Left renal pelvis (tissue), 4 donors: ENCODE data around the gene FOXN4. TPM values are rescaled to one million over a fixed set of nuclear protein-coding genes. Genes with fewer than 3 reads are reported as not detected.
A peak's percentile ranks its signal among the peaks of the same experiment; 100 is the strongest.
"Not testable (repeated sequence)": the region's sequence is repeated elsewhere in the genome, so short reads cannot be mapped to it uniquely, and the experiment has no call there.

Source experiments
- DNase-seq, 4 donors: peaks; one replicate each; pipeline ENCODE4 v3.0.0-alpha.2; 2013; ENCODE audit warnings: low read depth in 4 of 4, low spot score in 3 of 4
- polyA plus RNA-seq, 4 donors: library from polyadenylated mRNA; unstranded; fragments of 120-200 nt; gene quantifications; one replicate each; pipeline ENCODE4 v1.2.1, GENCODE V29; 2013; ENCODE audit not compliant: insufficient read length in 4 of 4

The FOXN4 gene, protein sequence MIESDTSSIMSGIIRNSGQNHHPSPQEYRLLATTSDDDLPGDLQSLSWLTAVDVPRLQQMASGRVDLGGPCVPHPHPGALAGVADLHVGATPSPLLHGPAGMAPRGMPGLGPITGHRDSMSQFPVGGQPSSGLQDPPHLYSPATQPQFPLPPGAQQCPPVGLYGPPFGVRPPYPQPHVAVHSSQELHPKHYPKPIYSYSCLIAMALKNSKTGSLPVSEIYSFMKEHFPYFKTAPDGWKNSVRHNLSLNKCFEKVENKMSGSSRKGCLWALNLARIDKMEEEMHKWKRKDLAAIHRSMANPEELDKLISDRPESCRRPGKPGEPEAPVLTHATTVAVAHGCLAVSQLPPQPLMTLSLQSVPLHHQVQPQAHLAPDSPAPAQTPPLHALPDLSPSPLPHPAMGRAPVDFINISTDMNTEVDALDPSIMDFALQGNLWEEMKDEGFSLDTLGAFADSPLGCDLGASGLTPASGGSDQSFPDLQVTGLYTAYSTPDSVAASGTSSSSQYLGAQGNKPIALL
- 1 to 10 TPM in 3 of 4 donors, under 1 TPM in 1; 0.92 to 3.5 (median 1.5) TPM for polyA plus RNA-seq

DNA sequence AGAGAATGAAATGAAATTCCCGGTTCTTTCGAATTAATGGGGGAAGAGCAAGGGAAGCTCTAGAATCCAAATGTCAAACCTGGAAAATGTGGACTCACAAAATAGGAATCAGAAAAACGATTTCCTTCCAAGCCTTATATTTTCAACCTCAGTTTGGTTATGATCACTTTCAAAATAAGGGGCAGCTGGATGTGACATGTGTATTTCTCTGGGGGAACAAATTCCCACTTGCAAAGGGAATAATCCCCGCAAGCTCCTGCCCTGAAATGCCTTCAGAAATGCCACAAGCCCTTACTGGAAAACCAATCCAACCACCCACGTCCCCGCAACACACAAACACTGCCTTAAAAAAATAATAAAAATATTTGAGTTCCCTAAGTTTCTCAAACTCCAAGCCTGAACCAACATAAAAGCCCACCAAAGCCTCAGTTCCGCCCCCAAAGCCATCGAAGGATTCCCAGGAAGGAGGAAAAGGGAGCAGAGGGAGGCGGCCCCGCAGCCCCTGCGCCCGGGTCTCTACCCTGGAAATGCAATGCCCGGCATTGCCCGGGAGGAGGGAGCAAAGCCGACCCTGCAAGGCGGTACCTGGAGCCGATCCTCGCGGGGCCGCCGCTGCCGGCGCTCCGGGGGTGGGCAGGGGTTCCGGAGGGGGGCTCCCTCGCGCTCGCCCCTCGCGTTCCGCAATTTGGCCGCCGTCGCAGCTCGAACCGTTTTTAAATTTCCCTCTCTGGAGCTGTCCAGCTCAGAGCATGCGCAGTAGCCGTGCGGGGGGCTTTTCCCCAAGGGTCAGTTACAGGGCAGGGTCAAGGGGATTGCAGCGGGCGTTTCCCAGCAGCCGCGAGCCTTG, at the start of gene FOXN4:
FOXN4 (minus strand) TSS at position 751 of the 847 bp plus-strand sequence. CDS start 963 bp downstream, outside the sequence.
- no peak for DNase-seq

DNA sequence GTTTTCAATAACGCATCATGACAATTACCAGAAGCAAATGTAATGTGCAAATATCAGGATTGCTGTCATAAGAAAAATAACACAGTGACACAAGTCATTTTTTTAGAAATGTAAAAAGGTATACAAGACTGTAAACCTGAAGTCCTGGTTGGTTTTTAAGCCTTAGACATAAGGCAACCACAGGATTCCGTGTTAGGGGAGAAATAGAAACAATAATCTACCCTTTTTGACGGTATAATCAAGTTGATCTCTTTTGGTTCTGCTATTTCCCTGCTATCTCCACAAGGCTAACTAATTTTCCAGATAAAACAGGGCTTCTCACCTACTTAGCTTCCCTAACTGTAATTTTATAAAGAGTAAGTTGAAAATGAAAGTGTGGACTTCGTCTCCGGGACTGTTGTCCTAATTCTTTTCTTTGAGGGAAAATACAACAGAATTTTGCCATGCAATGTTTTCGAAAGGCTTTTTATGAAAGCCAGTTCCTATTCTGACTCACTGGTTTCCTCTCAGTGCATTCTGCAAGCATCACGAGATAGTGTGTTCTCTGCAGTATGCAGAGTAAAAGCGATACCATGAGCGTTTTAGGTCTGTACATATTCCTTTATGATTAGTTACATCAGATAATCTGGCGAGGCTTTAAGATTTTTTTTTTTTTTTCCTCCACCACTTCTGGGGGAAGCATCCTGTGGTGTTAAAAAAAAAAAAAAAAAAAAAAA, 49.2 kb upstream of the FOXN4 start:
- DNase-seq = no peak

DNA sequence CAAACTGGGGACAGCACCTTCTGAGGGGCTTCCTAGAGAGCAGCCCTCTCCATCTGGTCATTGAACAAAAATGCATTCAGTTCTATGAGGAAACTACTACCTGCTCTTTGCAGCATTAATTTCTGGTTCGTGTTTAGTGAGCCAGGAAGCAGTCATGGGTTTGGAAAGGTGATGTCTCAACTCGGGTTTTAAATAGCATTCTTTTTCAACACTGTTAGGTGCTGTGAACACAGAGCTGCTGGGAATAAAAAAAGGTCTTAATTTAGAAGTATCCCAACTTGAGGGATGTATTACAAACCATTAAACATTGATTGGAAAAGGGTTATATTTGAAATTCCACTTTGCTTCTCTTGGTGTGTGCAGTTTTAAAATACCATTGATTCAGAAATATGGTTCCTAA, 47.9 kb upstream of the FOXN4 start:
- no peak for DNase-seq

DNA sequence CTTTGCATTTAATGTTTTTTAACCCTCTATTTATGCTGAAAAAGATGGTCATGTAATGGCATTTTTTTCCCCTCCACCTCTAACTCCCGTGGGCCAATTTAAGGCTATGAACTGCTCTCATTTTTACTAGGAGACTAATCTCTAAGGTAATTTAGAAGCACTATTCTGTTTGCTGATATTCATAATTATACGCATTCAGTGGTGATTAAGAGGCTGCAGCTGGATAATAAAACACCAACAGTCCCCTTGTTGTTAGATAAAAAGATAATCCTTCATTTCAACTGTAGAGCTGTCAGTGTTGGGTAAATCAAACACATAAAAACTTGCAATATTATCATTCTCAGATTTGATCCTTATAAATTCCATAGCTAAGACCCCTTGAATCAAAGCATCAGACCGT, 47.5 kb upstream of the FOXN4 start:
- no peak for DNase-seq

DNA sequence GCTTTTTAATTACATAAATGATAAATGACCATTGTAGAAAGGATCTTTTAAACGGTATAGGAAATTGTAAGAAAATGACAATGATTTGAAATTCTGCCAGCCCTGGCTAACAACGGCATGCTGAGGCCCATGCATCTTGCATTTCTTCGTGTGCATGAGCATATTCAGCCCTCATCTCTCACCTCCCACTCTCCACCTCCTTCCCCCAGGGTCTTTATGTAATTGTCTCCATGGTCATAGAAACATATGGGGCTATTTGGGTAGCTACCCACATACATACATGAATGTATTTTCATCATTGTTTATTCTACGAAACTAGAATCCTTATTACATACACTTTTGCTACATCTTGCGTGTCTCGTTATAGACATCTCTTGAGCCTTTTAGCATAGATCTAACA, 43.1 kb upstream of the FOXN4 start:
- DNase-seq = no peak

DNA sequence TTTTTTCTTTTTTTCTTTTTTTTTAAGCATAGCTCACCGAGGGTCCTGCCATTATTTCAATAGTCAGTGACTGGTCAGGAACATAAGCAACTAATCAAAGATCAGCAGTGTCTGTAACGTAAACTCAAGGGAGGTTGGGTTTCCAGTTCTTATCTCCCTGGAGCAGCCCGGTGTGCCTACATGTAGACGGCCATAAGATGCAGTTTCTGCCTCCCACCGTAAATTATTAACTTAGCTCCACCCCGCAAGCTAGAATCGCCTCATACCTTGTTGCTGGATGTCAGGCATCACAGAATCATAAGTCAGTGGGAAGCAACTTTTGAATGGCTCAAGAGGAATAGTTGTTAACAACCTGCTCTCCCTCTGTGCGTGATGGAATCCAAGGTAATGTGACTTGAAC, 38.5 kb upstream of the FOXN4 start, which contains the start of gene MYO1H:
MYO1H (plus strand) TSS at position 312 of the 400 bp plus-strand sequence; CDS start at position 373, 61 bp downstream.
- DNase-seq = peak in 1 of 4 donors; percentile 33

DNA sequence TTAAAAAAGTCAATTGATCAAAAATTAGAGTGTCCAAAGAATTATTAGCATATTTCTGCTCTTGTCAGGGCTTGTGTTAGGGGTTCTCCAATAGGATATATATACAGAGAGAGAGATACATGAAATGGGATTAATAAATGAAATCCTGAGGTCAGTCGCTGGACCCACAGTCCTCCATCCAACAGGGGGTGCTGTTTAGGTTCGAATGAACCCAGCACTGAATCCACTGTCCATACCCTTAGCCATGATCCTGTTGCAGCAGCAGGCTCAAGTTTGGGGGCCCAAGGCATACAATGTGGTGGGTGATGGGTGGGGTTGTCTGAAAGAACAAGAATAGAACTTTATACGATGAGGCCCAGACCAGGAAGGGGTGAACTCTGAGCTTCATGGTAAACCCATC, 37.8 kb upstream of the FOXN4 start:
- no peak for DNase-seq

DNA sequence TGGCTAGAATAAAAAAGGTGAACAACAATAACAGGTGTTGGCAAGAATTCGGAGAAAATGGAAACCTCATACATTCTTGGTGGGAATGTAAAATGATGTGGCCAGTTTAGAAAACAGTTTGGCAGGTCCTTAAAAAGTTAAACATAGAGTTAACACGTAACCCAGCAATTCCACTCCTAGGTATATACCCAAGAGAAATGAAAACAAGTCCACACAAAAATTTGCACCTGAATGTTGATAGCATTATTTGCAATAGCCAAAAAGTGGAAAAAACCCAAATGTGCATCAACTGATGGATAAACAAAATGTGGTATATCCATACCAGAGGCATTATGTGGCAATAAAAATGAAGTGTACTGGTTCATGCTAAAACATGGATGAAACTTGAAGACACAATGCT, 36.3 kb upstream of the FOXN4 start:
- no peak for DNase-seq

DNA sequence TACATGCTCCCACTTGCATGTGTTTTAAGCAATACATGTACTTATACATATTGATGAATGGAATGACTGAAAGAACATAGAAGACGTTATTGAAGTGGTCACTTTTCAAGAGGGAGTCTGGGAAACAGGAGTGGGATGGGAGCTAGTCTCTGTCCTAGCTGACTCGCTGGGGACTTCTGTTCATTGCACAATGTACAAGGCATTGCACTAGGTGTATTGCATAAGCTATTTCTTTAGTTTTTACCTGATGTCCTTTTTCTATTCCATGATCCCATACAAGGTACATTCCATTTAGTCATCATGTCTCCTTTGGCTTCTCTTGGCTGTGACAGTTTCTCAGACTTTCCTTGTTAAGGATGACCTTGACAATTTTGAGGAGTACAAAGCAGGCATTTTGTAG, 34.6 kb upstream of the FOXN4 start:
- no peak for DNase-seq

DNA sequence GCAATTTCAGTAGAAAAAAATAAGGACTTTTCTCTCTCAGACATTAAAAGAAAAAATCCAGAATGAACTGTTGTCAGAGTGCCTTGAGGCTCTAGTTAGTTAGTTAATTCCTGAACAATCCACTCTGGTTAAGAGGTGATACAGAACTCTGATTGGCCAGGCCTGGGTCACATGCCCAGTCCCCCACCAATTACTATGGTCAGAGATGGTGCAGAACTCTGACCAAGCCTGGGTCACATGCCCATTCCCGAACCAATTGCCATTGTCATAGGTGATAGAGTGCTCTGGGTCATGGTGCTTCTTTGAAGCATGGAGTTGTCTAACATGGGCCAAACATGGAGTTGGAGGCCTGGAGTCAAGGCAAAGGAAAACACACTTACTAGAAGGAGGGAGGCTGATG, 27.5 kb upstream of the FOXN4 start:
- DNase-seq = no peak

DNA sequence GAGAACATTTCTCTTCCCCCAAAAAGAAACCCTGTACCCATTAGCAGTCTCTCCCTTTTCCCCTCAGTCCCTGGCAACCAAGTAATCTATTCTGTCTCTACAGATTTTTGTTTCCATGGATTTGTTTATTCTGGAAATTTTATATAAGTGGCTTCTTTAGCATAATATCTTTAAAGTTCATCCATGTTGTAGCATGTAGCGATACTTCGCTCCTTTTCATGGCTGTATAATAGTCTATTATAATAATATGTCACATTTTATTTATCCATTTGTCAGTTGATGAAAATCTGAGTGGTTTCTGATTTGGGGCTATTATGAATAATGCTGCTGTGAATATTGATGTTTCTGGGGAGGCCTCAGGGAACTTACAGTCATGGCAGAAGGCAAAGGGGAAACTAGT, 25.8 kb upstream of the FOXN4 start:
- DNase-seq = no peak

DNA sequence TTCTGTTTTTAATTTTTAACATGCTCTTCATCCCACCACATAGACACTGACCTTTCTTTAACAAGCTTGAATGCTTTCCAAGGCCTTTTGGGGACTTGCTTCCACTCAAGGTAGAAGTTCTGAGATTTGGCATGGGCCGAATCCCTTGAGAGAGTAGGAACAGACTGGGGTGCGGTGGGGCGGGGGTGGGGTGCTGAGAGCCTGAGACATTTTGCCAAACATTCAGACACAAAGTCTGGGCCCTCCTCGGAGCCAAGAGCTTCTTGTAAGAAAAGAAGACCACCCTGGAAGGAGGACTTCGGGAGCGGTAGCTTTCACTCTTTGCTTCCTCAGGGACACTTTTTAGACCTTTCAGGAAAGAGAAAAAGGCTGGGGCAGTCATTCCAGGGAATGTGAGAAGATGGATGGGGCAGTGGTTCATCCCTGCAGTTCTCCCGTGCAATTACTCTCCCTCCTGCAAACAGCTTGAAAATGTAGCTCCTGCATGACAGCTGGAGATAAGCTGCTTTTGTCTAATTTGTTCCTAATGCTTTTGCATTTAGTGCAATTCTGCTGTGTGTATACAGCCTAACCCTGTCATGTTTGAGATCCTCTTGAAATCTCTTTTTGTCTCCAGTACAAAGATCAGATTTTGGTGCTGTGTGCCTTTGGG, 22.3 kb upstream of the FOXN4 start:
- no peak for DNase-seq

DNA sequence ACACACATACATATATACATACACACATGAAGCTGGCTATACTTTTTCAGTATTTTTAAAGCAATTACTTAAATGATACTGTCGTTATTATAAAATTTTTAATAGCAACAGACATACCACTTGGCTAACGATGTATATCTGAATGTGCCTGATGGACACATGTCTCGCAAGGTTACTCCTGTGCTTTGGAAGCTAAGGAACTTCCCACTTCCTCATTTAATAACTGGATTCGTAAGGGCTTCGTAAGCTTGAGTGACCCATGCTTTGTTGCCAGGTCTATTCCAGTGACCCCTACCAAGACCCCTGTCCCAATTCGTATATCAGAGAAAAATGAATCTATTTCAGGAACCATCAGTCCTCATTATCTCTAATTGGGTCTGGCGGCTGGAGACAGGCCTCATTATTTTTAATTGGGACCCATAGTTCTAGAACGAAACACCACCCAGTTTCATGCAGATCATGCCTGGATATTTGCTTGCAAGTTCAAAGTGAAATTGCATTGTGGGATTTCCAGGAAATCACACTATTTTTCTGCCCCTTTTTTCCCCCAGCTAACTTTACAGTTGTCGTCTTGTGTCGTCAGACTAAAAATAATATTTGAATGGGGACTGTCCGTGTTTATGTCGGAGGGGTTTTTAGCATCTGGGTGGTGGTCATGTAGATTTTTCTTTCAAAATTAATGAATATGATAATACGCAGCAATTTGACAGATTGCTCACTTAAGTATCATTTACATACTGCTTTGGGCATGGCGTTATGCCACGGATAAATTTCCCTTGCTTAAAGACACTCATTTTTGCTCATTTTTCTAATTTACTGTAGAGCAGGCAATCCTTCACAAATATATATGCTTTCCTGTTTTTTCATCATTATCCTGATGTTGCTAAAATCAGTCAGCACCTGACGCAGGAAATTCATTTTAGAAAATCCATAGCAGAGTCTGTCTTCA, 21.5 kb upstream of the FOXN4 start:
- no peak for DNase-seq

DNA sequence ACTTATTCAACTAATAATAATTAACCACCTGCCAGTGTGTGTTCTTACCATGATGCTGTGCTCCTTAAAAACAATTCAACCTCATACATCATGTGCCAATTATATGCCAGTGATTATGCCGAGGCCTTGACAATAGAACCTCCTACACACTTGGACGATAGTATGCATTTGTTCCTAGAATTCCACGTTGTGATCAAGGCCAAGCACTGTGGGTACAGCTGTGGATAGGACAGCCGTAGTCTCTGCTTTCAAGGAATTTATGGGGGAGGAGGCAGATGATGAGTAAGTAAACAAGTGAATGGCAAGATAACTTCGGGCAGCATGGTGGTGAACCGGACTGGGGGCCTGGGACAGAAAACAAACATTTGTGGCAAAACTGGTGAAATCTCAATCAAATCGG, 20.6 kb upstream of the FOXN4 start:
- DNase-seq = no peak

DNA sequence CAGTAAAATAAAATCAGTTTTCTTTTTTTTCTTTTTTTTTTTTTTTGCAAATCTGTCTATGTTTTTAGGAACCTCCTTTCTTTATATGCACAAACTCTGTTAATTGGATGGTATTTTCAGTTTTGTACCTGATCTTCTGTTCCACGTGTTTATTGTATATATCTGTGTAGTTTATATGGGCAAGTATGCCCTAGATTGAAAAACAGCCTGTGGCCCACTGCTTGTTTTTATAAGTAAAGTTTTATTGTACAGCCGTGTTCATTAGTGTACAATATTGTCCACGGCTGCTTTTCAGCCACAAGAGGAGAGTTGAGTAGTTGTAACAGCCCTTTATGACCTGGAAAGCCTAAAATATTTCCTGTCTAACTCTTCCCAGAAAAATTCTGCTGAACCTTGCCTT, 19.9 kb upstream of the FOXN4 start:
- no peak for DNase-seq

DNA sequence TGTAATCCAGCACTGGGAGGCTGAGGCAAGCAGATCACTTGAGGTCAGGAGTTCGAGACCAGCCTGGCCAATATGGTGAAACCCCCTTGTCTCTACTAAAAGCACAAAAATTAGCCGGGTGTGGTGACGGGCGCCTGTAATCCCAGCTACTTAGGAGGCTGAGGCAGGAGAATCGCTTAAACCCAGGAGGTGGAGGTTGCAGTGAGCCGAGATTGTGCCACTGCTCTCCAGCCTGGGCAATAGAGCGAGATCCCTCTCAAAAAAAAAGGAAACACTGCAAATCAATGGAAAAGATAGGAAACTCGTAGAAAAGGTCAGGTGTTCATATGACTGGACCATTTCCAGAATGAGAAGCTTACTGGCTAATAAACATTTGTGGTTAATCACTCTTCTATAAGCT, 12.2 kb upstream of the FOXN4 start:
- not testable (repeated sequence) for DNase-seq

DNA sequence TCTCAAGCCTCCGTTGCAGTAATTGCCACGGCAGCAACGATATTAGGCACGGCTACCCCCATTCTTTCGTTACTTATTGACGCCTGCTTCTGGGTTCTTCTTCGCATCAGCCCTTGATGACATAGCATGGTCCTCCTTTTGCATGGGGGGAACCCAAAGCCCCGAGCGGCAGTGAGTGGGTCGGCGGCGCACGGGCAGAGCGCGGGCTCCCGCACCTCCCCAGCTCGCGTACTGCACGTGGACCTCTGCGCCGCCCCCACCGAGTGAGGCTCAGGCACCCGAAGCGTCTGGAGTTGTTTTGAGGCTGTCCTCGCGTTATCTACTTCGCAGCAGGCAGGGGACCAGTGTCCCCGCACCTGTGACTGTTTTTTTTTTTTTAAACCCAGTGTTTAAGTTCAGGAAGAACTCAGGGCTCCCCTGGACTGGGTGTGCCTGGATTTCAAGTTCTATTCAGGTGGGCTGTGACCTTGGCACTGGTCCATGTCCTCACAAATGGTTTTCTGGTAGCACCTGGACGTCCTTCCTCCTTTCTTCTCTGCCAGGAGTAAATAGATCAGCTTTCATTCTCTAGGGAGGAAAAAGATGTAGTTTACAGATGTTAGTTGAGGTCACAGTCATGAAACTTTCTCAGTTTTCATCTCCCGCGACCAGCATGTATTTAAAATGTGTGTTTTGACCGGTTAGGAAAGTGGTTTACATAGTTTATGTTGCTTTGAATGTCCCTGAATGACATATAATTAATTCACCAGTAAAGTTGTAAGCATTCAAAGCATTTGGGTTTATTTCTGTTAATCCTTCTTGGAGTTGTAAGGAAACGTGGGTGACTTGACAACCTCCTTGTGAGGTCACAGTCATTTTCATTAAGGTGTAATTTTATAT, 1.4 kb upstream of the FOXN4 start:
- no peak for DNase-seq
